NCI-H1436 (cell line): Measurements from ENCODE around the gene SLC28A1.
"Not testable (repeated sequence)": the region's sequence is repeated elsewhere in the genome, so short reads cannot be mapped to it uniquely, and the experiment has no call there.

Experiments used
- DNase-seq: peaks from one replicate; lab custom pipeline; 2025; lab: John Stamatoyannopoulos, UW

The SLC28A1 gene

GRCh38 chr15:84910928-84911623 is 26.6 kb downstream of the SLC28A1 start:
- DNase-seq: peak; percentile 60

DNA sequence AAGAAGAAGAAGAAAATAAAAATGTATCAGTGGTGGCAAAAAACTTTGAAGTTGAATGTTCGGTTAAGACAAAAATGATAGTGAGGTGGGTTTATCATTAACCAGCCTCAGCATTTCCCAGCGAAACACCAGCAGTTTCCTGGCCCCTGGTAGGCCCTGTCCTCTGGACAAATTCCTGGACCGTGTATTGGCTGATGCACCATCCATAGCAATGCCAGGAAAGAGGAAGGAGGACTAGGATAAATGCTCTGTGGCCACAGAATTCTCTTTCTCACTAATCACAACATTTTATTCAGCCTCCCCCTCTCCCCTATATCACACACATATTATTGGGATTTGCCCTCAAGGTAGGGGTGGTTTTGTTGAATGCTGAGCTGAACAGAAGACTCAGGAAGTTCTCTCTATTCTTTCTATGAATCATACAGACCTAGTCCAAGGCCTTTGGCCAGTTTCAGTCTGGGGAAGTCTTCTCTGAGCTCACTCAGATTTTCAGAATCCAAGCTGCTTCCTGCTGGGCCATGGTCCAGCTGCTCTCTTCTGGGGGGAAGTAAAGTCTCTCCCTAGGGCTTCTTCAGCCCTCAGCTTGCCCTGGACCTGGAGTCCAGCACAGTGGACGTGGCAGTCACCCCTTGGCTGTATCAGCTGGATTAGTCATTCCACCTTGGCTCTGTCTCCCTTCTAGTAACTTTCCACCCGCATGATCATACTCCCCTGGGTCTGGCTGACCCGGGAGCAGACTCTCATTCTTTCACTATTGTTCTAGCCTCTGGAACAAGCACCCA is 27.6 kb downstream of the SLC28A1 start:
- no peak for DNase-seq

DNA sequence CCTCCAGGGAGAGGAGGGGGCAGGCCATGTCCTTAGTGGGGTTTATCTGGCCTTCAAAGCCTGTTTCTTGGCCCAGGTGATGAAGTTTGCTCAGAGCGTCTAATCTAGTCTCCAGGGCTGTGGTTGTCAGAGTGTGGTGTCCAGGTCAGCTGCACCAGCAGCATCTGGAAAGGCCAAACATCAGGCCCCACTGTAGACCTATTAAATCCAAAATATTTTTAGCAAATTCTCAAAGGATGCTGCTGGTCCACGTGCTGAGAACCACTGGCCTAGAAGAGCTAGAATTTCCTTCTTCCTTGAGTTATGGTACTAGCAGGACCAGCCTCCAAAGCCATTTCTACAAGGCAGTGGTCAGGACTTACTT is 28.9 kb downstream of the SLC28A1 start:
- DNase-seq: no peak

DNA sequence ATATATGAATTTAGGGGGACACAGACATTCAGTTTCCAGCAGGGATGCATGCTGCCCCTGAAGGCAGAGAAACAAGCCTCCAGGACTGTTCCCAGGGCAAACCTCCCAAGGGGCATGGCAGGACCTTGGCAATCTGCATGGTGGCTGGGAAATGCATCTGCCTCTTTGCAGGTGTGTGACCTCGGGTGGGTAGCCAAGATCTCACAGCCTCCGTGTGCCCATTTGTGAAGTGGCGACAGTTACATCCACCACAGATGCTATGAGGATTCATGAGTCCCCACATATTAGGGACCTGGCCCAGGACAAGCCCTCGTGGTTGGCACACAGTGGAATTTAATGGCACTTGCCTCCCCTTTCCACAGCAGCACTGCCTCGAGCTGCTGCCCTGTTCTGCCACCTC is 29.9 kb downstream of the SLC28A1 start:
- DNase-seq: no peak

DNA sequence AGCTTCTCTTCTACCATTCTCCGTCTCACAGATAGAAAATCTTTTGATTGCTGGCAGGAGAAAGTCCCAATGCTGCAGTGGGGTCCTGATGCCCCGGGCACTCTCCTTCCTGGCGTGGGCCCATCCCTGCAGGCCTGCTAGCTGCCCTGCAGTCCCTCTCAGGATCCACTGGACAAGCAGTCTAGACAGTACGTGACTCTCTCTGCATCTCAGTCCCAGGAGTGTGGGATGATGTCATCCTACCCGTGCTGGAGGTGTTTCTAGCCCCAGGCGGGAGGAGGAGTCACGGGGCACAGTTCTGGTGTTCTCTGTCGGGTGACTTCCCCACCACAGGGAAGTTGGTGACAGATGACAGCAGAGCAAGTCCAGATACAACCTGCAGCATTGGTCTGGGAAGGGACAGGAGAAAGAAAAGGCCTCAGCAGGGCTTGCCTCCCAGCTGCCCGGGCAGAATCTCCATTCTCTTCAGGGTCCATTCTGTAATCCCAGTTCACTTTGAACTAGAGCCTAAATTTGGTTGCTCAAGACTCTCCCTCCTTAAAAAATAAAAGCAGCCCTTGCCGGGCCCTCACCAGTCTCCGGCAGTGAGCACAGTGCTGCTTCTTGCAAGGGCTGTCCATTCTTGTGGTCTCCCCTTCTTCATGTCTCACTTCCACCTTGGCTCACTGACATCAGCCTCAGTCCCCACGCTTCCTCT is 30.6 kb downstream of the SLC28A1 start:
- peak; percentile 79 for DNase-seq

GRCh38 chr15:84915606-84915958 is 31.1 kb downstream of the SLC28A1 start:
- DNase-seq: no peak

DNA sequence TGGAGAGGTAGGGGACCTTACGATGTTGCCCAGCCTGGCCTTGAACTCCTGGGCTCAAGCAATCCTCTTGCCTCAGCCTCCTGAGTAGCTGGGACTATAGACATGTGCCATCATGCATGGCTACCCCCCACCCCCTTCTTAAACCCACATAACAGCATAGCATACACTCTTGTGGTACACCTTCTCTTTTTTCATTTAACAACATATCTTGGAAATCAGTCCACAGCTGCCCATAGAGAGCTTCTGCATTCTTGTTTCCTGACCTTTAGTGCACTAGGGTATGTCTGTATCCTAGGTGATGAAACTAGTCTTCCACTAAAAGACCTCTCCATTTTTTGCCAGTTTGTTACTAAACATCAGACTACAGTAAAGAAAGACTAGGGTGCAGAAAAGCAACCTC is 33.0 kb downstream of the SLC28A1 start:
- DNase-seq: no peak

GRCh38 chr15:84919106-84919667 is 34.7 kb downstream of the SLC28A1 start:
- no peak for DNase-seq

DNA sequence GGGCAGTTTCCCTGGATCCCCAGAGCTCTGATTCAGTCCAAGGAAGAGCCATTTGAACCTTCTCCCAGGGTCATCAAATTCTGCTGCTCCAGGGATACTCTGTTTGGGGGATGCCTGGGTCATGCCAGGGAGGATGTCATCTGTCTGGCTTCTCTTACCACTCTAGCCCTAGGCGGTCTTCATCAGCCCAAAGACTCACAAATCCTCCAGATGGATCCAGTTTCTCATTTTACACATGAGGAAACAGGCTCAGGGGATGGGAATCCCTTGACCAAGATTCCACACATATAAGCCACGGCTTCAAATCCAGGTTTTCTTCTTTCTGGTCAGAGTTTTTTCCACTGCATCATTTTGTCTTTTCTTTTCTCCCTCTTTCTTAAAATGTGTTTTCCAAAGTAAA is 36.7 kb downstream of the SLC28A1 start:
- DNase-seq: no peak

- DNase-seq: no peak
Measured at GRCh38 chr15:84922530-84922929, 38.1 kb downstream of the SLC28A1 start.

GRCh38 chr15:84924077-84924731 is 39.7 kb downstream of the SLC28A1 start:
- no peak for DNase-seq

GRCh38 chr15:84924821-84925569 is 40.5 kb downstream of the SLC28A1 start:
- DNase-seq: not testable (repeated sequence)

GRCh38 chr15:84925906-84926305 is 41.4 kb downstream of the SLC28A1 start:
- no peak for DNase-seq

DNA sequence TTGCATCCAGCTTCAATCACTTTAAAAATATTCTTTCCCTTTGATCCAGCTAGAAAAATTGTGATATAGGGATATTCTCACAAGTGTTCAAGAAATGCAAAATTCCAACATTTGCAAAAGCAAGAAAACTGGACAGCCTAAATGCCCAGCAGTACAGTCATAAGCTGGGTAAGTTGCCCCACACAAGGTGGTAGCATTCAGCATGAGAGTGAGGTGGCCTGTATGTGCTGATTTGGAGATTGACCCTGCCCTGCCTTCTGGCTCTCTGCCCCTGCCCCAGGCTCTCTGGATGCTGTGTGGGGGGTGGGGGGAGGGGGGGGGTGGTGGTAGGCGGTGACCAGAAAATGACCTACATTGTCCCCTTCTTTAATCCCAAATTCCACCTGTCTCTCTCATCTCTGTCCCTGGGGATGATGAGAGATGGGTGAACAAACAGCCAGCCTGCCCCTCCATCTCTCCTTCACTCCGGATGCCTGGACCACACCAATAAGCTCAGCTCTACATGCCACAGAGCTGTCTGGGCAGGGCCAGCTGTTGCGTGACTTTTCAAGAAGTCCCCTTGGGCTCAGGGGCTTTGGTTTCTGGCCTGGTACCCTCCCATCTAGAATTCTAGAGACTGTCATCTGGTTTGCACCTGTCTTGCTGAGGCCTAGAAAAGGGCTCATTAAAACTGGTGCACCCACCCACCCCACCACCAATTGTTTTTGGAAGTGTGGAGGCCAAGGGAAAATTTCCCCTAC is 42.2 kb downstream of the SLC28A1 start:
- DNase-seq: no peak

- no peak for DNase-seq
Measured at GRCh38 chr15:84928843-84929168, 44.3 kb downstream of the SLC28A1 start.

DNA sequence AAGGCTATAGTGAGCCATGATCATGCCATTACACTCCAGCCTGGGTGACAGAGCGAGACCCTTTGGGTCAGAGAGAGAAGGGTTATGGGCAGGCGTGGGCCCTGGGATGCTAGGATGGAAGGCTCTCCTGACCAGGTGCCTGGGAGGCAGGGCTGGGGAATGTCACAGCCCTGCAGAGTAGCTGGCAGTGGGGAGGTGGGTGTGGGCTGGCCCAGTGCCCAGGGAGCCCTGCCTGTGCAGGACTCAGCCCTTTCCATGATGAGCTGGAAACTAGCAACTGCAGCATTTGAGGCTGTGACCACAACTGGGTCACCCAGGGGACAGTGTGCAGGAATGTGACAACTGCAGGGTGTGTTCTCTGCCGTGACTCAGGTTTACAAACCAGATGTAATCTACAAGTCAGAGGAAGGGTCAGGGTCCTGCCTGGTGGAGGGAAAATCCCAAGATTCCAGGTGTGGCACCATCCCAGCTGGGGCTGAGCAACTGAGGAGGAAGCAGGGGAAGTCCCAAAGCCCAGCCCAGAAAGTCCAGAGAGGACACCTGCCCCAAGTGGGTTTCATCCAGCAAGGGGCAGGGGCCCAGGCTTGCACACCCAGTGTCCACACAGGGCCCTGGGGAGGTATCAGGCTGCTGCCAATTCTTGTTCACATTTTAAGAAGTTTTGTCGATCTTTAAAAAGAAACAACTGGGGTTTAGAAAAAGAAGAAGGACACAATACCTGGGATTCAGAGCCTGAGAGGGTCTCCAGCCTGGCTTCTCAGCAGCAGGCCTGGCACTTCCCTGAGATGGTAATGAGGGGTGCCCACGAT is 45.5 kb downstream of the SLC28A1 start:
- no peak for DNase-seq

- DNase-seq: no peak
Measured at GRCh38 chr15:84934942-84935729, 50.7 kb downstream of the SLC28A1 start.

GRCh38 chr15:84937144-84937543 is 52.7 kb downstream of the SLC28A1 start:
- no peak for DNase-seq

DNA sequence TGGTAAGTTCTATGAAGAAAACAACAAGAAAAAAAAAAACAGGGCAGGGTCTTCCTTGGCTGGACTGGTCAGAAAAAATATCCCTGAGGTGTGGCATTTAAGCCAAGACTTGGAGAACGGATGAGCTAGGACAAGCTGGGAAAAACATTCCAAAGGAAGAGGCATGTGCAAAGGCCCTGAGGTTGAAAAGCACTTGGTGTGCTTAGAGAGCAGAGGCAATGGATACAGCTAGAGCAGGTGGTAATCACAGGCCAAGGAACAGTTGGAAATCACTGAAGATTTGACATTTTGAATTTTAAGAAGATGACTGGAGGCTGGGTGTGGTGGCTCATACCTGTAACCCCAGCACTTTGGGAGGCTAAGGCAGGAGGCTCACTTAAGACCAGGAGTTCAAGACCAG is 54.3 kb downstream of the SLC28A1 start:
- no peak for DNase-seq
